Neural cell (in vitro differentiated cells): ENCODE results near the gene ME3.

Source experiments
- EP300 ChIP-seq: fragments of 450-650 bp; conservative IDR thresholded peaks from 2 replicates; pipeline ENCODE4 v1.6.1; 2014; ENCODE audit warnings: antibody characterized with exemption, mild to moderate bottlenecking, moderate library complexity; ENCODE audit not compliant: poor library complexity, severe bottlenecking
- MXI1 ChIP-seq: fragments of 450-650 bp; conservative IDR thresholded peaks from 2 replicates; pipeline ENCODE4 v1.6.1; 2014; ENCODE audit warnings: antibody characterized with exemption, mild to moderate bottlenecking; ENCODE audit not compliant: poor library complexity, severe bottlenecking
- RAD21 ChIP-seq: fragments of 450-650 bp; conservative IDR thresholded peaks from 2 replicates; pipeline ENCODE4 v1.6.1; 2014; ENCODE audit warnings: antibody characterized with exemption, mild to moderate bottlenecking, moderate library complexity
- TF ChIP-seq, protein P1 (sequence below): fragments of 450-650 bp; IDR thresholded peaks from 2 replicates; pipeline ENCODE4 v1.5.1; 2014; ENCODE audit warnings: antibody characterized with exemption, mild to moderate bottlenecking, moderate library complexity; ENCODE audit not compliant: poor library complexity, severe bottlenecking

DNA sequence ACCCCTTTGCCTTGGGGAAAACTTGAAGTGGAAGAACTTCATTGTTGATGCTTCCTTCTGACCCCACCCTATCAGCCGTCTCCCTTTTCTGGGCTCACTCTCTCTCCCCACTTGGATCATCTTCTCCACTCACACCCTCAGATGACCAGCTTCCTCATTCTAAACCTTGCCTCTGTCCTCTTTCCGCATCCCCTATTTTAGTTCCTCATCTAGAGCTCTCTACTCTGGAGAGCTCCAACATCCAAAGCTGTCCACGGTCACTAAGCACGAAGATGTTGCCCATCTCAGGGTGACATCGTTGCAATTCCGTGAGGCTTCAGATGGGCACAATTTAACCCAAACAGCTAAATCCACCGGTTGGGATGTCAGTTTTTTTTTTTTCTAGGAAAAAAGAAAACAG is 31.6 kb upstream of the ME3 start:
- TF ChIP-seq, protein P1, sequence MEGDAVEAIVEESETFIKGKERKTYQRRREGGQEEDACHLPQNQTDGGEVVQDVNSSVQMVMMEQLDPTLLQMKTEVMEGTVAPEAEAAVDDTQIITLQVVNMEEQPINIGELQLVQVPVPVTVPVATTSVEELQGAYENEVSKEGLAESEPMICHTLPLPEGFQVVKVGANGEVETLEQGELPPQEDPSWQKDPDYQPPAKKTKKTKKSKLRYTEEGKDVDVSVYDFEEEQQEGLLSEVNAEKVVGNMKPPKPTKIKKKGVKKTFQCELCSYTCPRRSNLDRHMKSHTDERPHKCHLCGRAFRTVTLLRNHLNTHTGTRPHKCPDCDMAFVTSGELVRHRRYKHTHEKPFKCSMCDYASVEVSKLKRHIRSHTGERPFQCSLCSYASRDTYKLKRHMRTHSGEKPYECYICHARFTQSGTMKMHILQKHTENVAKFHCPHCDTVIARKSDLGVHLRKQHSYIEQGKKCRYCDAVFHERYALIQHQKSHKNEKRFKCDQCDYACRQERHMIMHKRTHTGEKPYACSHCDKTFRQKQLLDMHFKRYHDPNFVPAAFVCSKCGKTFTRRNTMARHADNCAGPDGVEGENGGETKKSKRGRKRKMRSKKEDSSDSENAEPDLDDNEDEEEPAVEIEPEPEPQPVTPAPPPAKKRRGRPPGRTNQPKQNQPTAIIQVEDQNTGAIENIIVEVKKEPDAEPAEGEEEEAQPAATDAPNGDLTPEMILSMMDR: no peak
- no peak for TF ChIP-seq RAD21
- TF ChIP-seq EP300: no peak
- no peak for TF ChIP-seq MXI1
